ENCODE results near the gene RALGPS2.

DNA sequence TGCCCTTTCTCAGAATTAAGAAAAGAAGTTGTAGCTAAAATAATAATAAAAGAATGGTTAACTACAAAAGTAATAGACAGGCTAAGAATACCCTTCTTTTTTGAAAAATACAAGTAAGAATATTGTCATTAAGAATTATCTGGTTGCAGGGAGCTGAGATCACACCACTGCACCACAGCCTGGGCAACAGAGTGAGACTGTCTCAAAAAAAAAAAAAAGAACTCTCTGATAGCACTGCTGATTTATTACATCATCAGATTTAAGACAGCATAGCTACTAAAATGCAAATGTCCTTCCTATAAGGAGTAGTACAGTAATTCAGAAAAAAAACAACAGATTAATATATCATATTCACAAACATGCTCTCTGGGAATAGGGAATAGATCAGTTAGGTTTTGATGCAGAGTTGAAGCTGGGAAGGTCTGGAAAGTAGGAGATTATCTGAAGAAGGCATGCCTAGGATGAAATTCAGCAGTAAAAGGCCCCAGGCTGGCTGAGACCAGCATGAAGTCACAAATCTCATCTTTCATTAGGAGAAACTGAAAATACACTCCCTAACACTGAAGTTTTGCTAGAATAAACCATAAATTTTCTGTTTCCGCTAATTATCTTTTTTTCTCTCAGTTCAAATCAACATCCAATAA lies 176.6 kb downstream of the RALGPS2 start:
- TF ChIP-seq, protein P1, sequence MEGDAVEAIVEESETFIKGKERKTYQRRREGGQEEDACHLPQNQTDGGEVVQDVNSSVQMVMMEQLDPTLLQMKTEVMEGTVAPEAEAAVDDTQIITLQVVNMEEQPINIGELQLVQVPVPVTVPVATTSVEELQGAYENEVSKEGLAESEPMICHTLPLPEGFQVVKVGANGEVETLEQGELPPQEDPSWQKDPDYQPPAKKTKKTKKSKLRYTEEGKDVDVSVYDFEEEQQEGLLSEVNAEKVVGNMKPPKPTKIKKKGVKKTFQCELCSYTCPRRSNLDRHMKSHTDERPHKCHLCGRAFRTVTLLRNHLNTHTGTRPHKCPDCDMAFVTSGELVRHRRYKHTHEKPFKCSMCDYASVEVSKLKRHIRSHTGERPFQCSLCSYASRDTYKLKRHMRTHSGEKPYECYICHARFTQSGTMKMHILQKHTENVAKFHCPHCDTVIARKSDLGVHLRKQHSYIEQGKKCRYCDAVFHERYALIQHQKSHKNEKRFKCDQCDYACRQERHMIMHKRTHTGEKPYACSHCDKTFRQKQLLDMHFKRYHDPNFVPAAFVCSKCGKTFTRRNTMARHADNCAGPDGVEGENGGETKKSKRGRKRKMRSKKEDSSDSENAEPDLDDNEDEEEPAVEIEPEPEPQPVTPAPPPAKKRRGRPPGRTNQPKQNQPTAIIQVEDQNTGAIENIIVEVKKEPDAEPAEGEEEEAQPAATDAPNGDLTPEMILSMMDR (IDR thresholded peaks at IDR 0.05) = no peak
- no peak for TF ChIP-seq POLR2A (IDR thresholded peaks at IDR 0.05)

All from upper lobe of left lung (tissue), 4 donors.